ENCODE data around the gene HPSE2. TPM values are rescaled to one million over a fixed set of nuclear protein-coding genes. Genes with fewer than 3 reads are reported as not detected.

The HPSE2 gene
- total and polyA plus RNA-seq, 2 experiments from 2014 or later = 0.10 to 0.24 TPM

GRCh38 chr10:98422182-98422581 is 813.5 kb downstream of the HPSE2 start:
- H3K27ac ChIP-seq (ENCODE audit: low read depth) = no peak overlapping the region
- Mint-ChIP-seq H3K4me3 (no peak overlapping the region), H3K27me3 (ENCODE audit: insufficient read depth, low read depth, poor library complexity) (peaks cover 4% of the 10 kb centered on the region), H3K27ac (no peak overlapping the region), H3K36me3 (ENCODE audit: low read depth) (peaks cover 6% of the 10 kb centered on the region; the same call in 2 of the 3 replicates), H3K9me3 (no peaks in the 10 kb centered on the region), H3K4me1 (no peaks in the 10 kb centered on the region)
- DNase-seq (ENCODE audit: low spot score) = no peak
- no peaks in the 10 kb centered on the region; the same call in 1 of the 2 replicates for H4K20me1 ChIP-seq (replicated peaks; ENCODE audit: insufficient read depth)
- no peaks in the 10 kb centered on the region for H3K27me3 ChIP-seq (ENCODE audit: insufficient read depth)
- H3F3A ChIP-seq (replicated peaks; ENCODE audit: low read depth) = no peaks in the 10 kb centered on the region
- H2AFZ ChIP-seq = no peak overlapping the region
- H3K4me2 ChIP-seq = no peak overlapping the region
- no peak for ATAC-seq
- H3K79me2 ChIP-seq (replicated peaks; ENCODE audit: insufficient read depth) = no peaks in the 10 kb centered on the region
- H3K9me2 ChIP-seq (ENCODE audit: insufficient read depth) = no peaks in the 10 kb centered on the region
- no peaks in the 10 kb centered on the region for H3K4me1 ChIP-seq (ENCODE audit: insufficient read depth)
- H3K4me3 ChIP-seq = no peak overlapping the region
- no peak for TF ChIP-seq JUNB (IDR thresholded peaks at IDR 0.05; ENCODE audit: unreplicated experiment)
- TF ChIP-seq EZH2 (IDR thresholded peaks at IDR 0.05; ENCODE audit: low read depth, unreplicated experiment) = no peak
- TF ChIP-seq, protein P1, sequence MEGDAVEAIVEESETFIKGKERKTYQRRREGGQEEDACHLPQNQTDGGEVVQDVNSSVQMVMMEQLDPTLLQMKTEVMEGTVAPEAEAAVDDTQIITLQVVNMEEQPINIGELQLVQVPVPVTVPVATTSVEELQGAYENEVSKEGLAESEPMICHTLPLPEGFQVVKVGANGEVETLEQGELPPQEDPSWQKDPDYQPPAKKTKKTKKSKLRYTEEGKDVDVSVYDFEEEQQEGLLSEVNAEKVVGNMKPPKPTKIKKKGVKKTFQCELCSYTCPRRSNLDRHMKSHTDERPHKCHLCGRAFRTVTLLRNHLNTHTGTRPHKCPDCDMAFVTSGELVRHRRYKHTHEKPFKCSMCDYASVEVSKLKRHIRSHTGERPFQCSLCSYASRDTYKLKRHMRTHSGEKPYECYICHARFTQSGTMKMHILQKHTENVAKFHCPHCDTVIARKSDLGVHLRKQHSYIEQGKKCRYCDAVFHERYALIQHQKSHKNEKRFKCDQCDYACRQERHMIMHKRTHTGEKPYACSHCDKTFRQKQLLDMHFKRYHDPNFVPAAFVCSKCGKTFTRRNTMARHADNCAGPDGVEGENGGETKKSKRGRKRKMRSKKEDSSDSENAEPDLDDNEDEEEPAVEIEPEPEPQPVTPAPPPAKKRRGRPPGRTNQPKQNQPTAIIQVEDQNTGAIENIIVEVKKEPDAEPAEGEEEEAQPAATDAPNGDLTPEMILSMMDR (conservative IDR thresholded peaks at IDR 0.05; ENCODE audit: low read depth in 2 of 2) = 0 out of 4 replicates have a peak, but pooled peaks of 1 of the 2 experiments have one; percentile 5
- TF ChIP-seq, protein P2, sequence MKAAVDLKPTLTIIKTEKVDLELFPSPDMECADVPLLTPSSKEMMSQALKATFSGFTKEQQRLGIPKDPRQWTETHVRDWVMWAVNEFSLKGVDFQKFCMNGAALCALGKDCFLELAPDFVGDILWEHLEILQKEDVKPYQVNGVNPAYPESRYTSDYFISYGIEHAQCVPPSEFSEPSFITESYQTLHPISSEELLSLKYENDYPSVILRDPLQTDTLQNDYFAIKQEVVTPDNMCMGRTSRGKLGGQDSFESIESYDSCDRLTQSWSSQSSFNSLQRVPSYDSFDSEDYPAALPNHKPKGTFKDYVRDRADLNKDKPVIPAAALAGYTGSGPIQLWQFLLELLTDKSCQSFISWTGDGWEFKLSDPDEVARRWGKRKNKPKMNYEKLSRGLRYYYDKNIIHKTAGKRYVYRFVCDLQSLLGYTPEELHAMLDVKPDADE (IDR thresholded peaks at IDR 0.05) = no peak
- H3K36me3 ChIP-seq (ENCODE audit: insufficient read depth) = no peaks in the 10 kb centered on the region

GRCh38 chr10:98420786-98421185 is 814.9 kb downstream of the HPSE2 start:
- Mint-ChIP-seq H3K27ac (no peak overlapping the region), H3K27me3 (ENCODE audit: insufficient read depth, low read depth, poor library complexity) (peaks cover 7% of the 10 kb centered on the region), H3K36me3 (ENCODE audit: low read depth) (peaks cover 8% of the 10 kb centered on the region; the same call in 2 of the 3 replicates), H3K9me3 (no peaks in the 10 kb centered on the region), H3K4me3 (no peak overlapping the region), H3K4me1 (peaks cover under 1% of the 10 kb centered on the region; the same call in 2 of the 3 replicates)
- Histone ChIP-seq H3K4me3 (no peak overlapping the region), H3K9me2 (ENCODE audit: insufficient read depth) (no peaks in the 10 kb centered on the region), H3K27me3 (ENCODE audit: insufficient read depth) (no peaks in the 10 kb centered on the region), H3K36me3 (ENCODE audit: insufficient read depth) (no peaks in the 10 kb centered on the region), H3K4me2 (no peak overlapping the region), H2AFZ (no peak overlapping the region), H3K4me1 (ENCODE audit: insufficient read depth) (no peaks in the 10 kb centered on the region), H3K79me2 (replicated peaks; ENCODE audit: insufficient read depth) (no peaks in the 10 kb centered on the region), H4K20me1 (replicated peaks; ENCODE audit: insufficient read depth) (no peaks in the 10 kb centered on the region), H3F3A (replicated peaks; ENCODE audit: low read depth) (no peaks in the 10 kb centered on the region), H3K27ac (ENCODE audit: low read depth) (no peak overlapping the region)
- DNase-seq (ENCODE audit: low spot score) (no peak), ATAC-seq (no peak)
- TF ChIP-seq EZH2 (IDR thresholded peaks at IDR 0.05; ENCODE audit: low read depth, unreplicated experiment) (no peak), ZNF331 (CRISPR knock-in tag; IDR thresholded peaks at IDR 0.05; ENCODE audit: low read depth) (no peak), JUNB (IDR thresholded peaks at IDR 0.05; ENCODE audit: unreplicated experiment) (no peak), NANOG (IDR thresholded peaks at IDR 0.05; ENCODE audit: borderline replicate concordance) (no peak), STAT1 (IDR thresholded peaks at IDR 0.05; ENCODE audit: unreplicated experiment) (no peak), POLR2AphosphoS5 (IDR thresholded peaks at IDR 0.05; ENCODE audit: low read depth) (no peak), ZNF114 (CRISPR knock-in tag; IDR thresholded peaks at IDR 0.05) (no peak), CREB1 (CRISPR knock-in tag; IDR thresholded peaks at IDR 0.05; ENCODE audit: low read depth) (no peak), REST (IDR thresholded peaks at IDR 0.05; ENCODE audit: unreplicated experiment) (no peak)
- TF ChIP-seq, protein P1 (conservative IDR thresholded peaks at IDR 0.05; ENCODE audit: low read depth in 2 of 2) = no peak
- TF ChIP-seq, protein P2 (IDR thresholded peaks at IDR 0.05) = no peak

Data from GM23338 (cell line).